ENCODE data around the gene TMEM52B. TPM values are rescaled to one million over a fixed set of nuclear protein-coding genes. Genes with fewer than 3 reads are reported as not detected.

Gene TMEM52B
- total RNA-seq, 1 donor from 2014 or later, result 0.68 TPM

GRCh38 chr12:10226731-10227130 lies 47.9 kb downstream of the TMEM52B start:
- Mint-ChIP-seq H3K4me3 (no peak overlapping the region), H3K4me1 (ENCODE audit: unreplicated experiment) (no peaks in the 10 kb centered on the region), H3K36me3 (peaks cover 40% of the 10 kb centered on the region), H3K9me3 (no peaks in the 10 kb centered on the region), H3K27me3 (no peaks in the 10 kb centered on the region), H3K27ac (peak overlapping the region; percentile 64)
- DNase-seq (ENCODE audit: extremely low spot score, unreplicated experiment), result no peak
- TF ChIP-seq CTCF (conservative IDR thresholded peaks at IDR 0.05), result no peak

GRCh38 chr12:10227648-10228047 lies 48.8 kb downstream of the TMEM52B start:
- Mint-ChIP-seq H3K36me3 (peaks cover 30% of the 10 kb centered on the region), H3K4me1 (ENCODE audit: unreplicated experiment) (no peaks in the 10 kb centered on the region), H3K9me3 (no peaks in the 10 kb centered on the region), H3K27ac (no peak overlapping the region), H3K4me3 (no peak overlapping the region), H3K27me3 (no peaks in the 10 kb centered on the region)
- DNase-seq (ENCODE audit: extremely low spot score, unreplicated experiment), result no peak
- TF ChIP-seq CTCF (conservative IDR thresholded peaks at IDR 0.05), result no peak

GRCh38 chr12:10234562-10234961 lies 55.7 kb downstream of the TMEM52B start:
- Mint-ChIP-seq H3K4me3 (no peak overlapping the region), H3K36me3 (peaks cover 9% of the 10 kb centered on the region), H3K9me3 (no peaks in the 10 kb centered on the region), H3K4me1 (ENCODE audit: unreplicated experiment) (no peaks in the 10 kb centered on the region), H3K27ac (no peak overlapping the region), H3K27me3 (no peaks in the 10 kb centered on the region)
- TF ChIP-seq CTCF (conservative IDR thresholded peaks at IDR 0.05), result no peak
- no peak for DNase-seq (ENCODE audit: extremely low spot score, unreplicated experiment)

GRCh38 chr12:10235761-10236631 lies 57.2 kb downstream of the TMEM52B start:
- DNase-seq (ENCODE audit: extremely low spot score, unreplicated experiment), result no peak
- TF ChIP-seq CTCF (conservative IDR thresholded peaks at IDR 0.05), result peak; percentile 93
- no peaks in the 10 kb centered on the region for H3K27me3 Mint-ChIP-seq
- H3K4me1 Mint-ChIP-seq (ENCODE audit: unreplicated experiment), result no peaks in the 10 kb centered on the region
- H3K36me3 Mint-ChIP-seq, result peaks cover 9% of the 10 kb centered on the region
- H3K27ac Mint-ChIP-seq, result no peak overlapping the region
- no peaks in the 10 kb centered on the region for H3K9me3 Mint-ChIP-seq
- H3K4me3 Mint-ChIP-seq, result no peak overlapping the region

- DNase-seq (ENCODE audit: extremely low spot score, unreplicated experiment), result no peak
- no peaks in the 10 kb centered on the region for H3K9me3 Mint-ChIP-seq
- no peaks in the 10 kb centered on the region for H3K4me1 Mint-ChIP-seq (ENCODE audit: unreplicated experiment)
- H3K4me3 Mint-ChIP-seq, result no peak overlapping the region
- no peaks in the 10 kb centered on the region for H3K27me3 Mint-ChIP-seq
- H3K27ac Mint-ChIP-seq, result no peak overlapping the region
- no peak for TF ChIP-seq CTCF (conservative IDR thresholded peaks at IDR 0.05)
- H3K36me3 Mint-ChIP-seq, result peaks cover 9% of the 10 kb centered on the region
Measured at GRCh38 chr12:10236720-10237119, 57.9 kb downstream of the TMEM52B start.

Measured in type B pancreatic cell (in vitro differentiated cells).